Activated naive CD8-positive, alpha-beta T cell (primary cell): ENCODE measurements around the gene BHLHE23.
A peak's percentile ranks its signal among the peaks of the same experiment; 100 is the strongest.

Experiments used
- H3K27ac Mint-ChIP-seq: one replicate; pipeline ENCODE4 v1.8.0; 2021; ENCODE audit warnings: mixed read lengths
- H3K27me3 Mint-ChIP-seq: one replicate; pipeline ENCODE4 v1.8.0; 2021; ENCODE audit warnings: mixed read lengths
- H3K36me3 Mint-ChIP-seq: one replicate; pipeline ENCODE4 v1.8.0; 2021; ENCODE audit warnings: mixed read lengths
- H3K4me1 Mint-ChIP-seq: one replicate; pipeline ENCODE4 v1.8.0; 2021; ENCODE audit warnings: low read depth, mixed read lengths
- H3K4me3 Mint-ChIP-seq: one replicate; pipeline ENCODE4 v1.8.0; 2021; ENCODE audit warnings: mild to moderate bottlenecking, mixed read lengths
- H3K9me3 Mint-ChIP-seq: one replicate; pipeline ENCODE4 v1.8.0; 2021; ENCODE audit warnings: low read depth, mixed read lengths

The BHLHE23 gene

DNA sequence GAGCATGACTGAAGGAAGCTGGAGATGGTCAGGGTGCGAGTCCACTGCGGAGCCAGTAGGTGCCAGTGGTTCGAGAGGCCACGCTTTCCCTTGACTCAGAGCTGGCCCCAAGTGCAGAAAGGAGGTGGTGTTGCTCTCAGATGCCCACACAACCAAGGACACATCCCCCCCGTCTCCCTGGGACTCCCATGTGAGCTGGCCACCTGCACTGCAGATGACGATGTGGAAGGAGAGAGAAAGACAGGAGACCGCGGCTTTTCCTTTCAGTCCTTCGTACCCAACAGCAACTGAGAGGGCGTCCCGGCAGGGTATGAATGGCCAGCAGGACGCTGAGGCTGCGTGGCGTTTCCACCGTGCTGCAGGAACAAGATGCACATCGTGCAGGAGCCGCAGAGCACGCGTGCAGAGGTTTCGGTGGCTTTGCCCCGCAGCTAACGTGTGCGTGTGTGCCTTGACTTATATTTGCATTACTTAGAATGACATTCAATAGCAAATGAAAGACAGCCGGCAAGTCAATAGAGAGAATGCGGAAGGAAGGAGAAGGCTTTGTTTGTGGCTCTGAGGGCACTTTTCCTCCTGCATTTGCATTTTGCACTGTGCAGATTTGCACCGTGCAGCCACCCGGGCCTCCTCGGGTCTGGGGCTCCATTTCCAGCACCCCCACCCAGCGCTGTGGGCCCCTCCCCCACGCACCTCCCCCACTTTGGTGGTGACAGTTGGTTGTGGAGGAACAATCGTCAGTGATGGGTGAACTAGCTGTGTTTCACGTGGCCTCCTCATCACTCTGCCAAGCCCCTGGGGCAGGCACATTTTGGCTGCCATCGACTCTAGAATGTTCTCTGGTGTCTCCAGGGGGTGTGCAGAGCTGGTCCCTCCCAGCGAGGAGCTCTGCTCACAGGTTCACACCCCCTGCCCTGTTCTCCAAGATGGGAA lies 26.4 kb upstream of the BHLHE23 start:
- Mint-ChIP-seq H3K4me1 (peaks cover 16% of the 10 kb centered on the region), H3K9me3 (no peaks in the 10 kb centered on the region)

DNA sequence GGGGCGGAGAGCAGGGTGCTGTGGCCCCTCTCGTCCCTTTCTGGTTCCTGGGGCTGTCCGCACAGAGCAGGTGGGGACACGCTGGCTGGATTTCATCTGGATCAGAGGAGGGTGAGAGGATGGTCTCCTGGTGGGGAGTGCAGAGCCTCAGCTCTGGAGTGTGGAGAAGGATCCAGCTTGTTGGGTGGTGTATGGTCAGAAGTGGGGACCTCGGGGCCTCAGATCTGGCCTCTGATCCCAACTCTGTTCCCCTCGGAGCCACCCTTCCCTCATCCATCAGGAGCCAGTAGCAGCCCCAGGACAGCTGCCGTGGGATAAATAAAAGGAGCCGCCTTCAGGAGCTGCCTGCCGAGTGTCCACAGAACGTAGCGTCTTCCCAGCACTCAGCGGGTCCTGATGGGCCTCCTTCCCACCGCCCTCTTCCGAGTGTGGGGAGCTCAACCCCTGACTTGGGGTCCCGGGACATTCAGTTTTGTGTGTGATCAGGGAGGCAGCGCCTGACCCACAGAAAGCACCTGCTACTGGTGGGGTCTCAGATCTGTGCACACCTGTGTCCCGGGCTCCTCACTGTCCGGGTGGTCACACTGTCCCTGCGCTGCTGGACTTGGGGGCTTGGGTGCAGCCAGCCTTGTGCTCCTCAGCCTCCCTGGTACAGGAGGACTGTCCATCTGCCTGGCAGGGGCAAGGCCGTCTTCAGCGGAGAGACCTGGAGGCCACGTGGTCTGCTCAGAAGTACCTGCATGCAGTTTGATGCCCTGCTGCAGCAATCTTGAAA lies 25.4 kb upstream of the BHLHE23 start:
- Mint-ChIP-seq H3K4me3 (no peak overlapping the region), H3K27ac (no peak overlapping the region), H3K4me1 (peaks cover 19% of the 10 kb centered on the region), H3K27me3 (peaks cover 5% of the 10 kb centered on the region), H3K36me3 (no peaks in the 10 kb centered on the region), H3K9me3 (no peaks in the 10 kb centered on the region)

More for the DNA sequence above, 26.4 kb upstream of the BHLHE23 start:
- H3K27me3 Mint-ChIP-seq: peaks cover 5% of the 10 kb centered on the region
- no peak overlapping the region for H3K27ac Mint-ChIP-seq
- H3K36me3 Mint-ChIP-seq: no peaks in the 10 kb centered on the region
- peak overlapping the region; percentile 83 for H3K4me3 Mint-ChIP-seq

DNA sequence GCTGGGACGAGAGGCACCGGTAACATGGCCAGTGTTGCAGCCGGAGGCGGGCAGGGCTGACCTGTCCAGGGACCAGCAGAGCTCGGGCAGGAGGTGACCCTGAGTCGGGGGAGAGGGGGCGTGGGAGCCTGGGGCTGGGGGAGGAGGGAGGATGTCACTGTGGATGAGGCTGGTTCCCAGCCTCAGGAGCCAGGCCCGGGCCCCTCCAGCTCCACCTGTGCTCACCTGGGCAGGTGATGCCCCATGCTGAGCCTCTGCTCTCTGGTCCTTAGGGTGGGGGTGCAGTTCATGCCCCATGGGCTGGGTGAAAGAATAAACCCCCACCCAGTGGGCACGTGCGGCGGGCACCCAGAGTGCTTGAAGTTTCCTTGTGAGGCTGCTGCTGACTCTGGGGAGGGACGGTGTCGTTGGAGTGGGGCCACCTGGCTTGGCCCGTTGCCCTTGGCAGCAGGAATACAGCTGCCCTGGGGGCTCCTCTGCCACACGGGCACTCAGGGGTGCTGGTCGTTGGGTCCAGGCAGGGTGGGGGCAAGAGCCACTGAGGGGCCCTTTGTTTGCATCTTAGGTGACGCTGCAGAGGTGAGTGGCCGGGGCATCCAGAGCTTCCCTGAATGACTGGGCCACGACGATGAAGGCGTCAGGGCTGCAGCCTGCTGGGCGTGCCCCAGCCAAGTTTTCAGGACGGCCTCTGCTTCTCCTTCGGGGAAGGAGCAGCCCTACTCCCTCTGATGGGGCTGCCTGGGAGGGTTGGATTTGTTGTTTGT lies 24.7 kb upstream of the BHLHE23 start:
- H3K4me3 Mint-ChIP-seq: no peak overlapping the region
- H3K4me1 Mint-ChIP-seq: peaks cover 19% of the 10 kb centered on the region
- no peak overlapping the region for H3K27ac Mint-ChIP-seq
- H3K9me3 Mint-ChIP-seq: no peaks in the 10 kb centered on the region
- H3K27me3 Mint-ChIP-seq: peaks cover 3% of the 10 kb centered on the region
- H3K36me3 Mint-ChIP-seq: no peaks in the 10 kb centered on the region

DNA sequence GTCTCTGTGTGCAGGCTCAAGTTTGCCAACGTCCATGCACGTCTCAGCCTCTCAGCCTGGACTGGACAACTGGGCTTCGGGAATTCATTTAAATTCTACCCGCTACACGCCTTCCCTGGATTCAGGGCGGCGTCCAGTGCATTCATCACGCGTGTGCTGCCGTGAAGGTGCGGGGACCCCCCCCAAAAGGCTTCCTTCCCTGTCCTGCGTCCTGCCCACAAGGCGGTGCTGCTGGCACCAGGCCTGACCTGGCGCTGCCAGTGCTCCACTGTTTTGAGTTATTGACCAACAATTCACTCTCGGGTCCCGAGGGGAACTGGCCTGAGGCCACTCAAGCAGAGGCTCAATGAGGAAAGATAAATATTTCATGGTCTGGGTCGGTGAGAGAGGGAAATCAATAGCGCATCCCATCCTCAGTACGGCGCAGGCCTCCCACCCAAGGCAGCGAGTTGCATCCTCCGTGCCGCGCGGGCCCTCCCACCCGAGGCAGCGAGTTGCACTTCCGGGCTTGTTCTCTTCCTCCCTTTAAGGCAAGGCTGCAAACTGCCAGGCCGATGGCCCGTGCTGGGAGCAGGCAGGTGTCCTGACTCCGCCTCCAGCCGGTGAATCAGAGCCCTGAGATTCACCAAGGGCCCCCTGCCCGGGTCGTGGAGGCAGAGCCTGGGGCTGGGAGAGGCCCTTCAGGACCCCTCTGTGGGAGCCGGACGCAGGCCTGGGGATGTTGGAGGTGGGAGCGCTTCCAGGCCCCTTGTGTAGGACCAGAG lies 22.8 kb upstream of the BHLHE23 start:
- Mint-ChIP-seq H3K36me3 (no peaks in the 10 kb centered on the region), H3K27me3 (peaks cover 3% of the 10 kb centered on the region), H3K4me1 (peaks cover 22% of the 10 kb centered on the region), H3K27ac (no peak overlapping the region), H3K4me3 (no peak overlapping the region), H3K9me3 (no peaks in the 10 kb centered on the region)

DNA sequence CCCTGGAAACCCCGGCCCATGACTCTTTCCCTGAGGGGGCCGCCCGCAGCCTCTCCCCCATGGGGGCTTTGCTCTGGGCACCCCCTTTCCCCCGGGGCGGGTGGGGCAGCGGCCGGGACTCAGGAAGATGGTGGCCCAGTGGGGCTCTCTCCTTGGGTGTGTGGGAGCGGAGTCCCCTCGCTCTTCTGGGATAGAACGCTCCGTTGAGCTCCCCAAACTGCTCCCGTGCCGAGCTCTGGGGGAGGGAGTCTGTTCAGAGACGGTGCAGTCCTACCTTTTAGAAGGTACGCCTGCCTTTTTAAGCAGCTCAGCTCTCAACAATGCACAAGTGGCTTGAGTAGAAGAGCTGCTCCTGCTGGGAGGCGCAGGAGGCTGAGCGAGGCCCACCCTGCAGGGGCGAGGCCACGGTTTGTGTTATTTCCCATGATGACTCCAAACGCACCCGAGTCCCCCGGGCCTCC lies 21.7 kb upstream of the BHLHE23 start:
- Mint-ChIP-seq H3K4me1 (peaks cover 18% of the 10 kb centered on the region), H3K4me3 (no peak overlapping the region), H3K36me3 (no peaks in the 10 kb centered on the region), H3K27me3 (peaks cover 3% of the 10 kb centered on the region), H3K9me3 (no peaks in the 10 kb centered on the region), H3K27ac (no peak overlapping the region)

DNA sequence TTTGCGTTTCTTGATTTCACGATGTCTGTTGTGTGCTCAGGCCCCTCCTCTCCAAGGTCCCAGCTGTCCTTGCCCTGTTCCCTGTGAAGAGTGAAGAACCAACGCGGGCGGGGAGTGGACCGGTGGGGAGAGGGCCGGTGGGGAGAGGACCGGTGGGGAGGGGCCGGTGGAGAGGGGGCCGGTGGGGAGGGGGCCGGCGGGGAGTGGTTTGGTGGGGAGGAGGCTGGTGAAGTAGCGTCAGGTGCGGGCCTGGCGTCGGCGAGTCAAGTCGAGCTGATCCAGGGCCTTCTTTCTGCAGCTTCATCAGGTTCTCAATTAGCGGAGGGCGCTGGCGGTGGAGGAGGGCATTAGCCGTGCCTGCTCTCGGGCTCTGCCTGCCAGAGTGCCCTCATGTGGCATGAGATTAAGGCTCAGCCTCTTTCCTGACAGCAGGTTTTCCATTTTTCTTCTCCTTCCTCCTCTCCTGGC lies 21.2 kb upstream of the BHLHE23 start:
- no peak overlapping the region for H3K4me3 Mint-ChIP-seq
- no peaks in the 10 kb centered on the region for H3K36me3 Mint-ChIP-seq
- H3K4me1 Mint-ChIP-seq: peaks cover 14% of the 10 kb centered on the region
- H3K27me3 Mint-ChIP-seq: peaks cover 3% of the 10 kb centered on the region
- H3K27ac Mint-ChIP-seq: no peak overlapping the region
- no peaks in the 10 kb centered on the region for H3K9me3 Mint-ChIP-seq

DNA sequence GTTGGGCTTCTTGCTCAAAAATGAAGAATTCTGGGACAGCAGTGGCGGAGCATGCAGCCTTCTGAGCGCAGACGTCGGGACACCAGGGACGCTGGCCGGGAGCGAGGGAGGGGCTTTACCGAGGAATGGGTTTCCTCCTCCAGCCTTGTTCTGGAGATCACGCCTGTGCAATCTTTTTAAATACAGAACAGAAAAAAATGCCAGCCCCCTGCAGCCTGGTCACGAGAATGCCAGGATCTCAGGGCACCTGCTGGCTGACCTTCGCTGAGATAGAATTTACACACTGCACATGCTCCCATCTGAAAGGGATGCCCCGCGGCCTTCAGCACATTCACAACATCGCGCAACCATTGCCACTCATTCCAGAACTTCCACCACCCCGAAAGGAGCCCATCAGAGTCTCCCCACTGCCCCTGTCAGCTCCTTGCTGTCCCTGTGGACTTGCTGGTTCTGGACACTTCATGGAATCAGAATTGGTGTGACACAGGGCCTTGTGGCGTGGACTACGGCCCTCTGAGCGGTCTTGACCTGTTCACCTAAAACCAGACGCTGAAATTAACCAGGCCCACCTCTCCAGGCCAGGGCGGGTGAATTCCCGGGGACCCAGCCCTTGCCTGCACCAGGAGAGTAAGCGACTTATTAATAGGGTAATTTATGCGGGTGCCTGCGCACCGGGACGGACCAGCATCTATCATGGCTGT lies 20.6 kb upstream of the BHLHE23 start:
- Mint-ChIP-seq H3K4me3 (no peak overlapping the region), H3K27me3 (peaks cover 3% of the 10 kb centered on the region), H3K9me3 (no peaks in the 10 kb centered on the region), H3K27ac (no peak overlapping the region), H3K36me3 (no peaks in the 10 kb centered on the region), H3K4me1 (peaks cover 10% of the 10 kb centered on the region)

DNA sequence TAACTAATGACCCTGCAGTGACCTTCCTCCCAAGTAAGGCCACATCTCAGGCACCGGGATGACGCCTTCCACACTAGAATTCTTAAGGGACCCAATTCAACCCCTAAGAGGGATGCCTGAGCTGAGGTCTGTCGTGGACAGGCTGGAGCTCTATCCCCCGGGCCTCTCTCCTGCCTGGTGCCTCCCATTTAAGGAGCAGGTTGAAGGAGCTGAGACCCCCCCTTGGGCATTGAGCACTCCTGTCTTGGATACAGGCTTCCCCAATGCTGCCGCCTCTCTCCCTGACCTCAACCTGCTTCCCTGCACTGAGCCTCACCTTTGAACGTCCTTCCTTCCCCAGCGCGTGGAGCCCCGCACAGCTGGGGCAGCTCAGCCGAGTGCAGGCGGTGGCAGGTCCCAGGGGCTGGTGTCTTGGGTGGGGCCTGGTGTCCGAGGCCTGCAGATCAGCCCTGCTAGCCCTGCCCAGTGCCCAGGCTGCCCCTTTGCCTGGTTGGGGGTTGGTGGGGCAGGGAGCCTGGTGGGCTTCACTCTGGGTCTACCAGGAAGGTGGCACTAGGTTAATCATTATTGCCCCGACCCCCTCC lies 19.9 kb upstream of the BHLHE23 start:
- no peak overlapping the region for H3K27ac Mint-ChIP-seq
- no peak overlapping the region for H3K4me3 Mint-ChIP-seq
- no peaks in the 10 kb centered on the region for H3K36me3 Mint-ChIP-seq
- peaks cover 3% of the 10 kb centered on the region for H3K27me3 Mint-ChIP-seq
- peaks cover 10% of the 10 kb centered on the region for H3K4me1 Mint-ChIP-seq
- H3K9me3 Mint-ChIP-seq: no peaks in the 10 kb centered on the region

DNA sequence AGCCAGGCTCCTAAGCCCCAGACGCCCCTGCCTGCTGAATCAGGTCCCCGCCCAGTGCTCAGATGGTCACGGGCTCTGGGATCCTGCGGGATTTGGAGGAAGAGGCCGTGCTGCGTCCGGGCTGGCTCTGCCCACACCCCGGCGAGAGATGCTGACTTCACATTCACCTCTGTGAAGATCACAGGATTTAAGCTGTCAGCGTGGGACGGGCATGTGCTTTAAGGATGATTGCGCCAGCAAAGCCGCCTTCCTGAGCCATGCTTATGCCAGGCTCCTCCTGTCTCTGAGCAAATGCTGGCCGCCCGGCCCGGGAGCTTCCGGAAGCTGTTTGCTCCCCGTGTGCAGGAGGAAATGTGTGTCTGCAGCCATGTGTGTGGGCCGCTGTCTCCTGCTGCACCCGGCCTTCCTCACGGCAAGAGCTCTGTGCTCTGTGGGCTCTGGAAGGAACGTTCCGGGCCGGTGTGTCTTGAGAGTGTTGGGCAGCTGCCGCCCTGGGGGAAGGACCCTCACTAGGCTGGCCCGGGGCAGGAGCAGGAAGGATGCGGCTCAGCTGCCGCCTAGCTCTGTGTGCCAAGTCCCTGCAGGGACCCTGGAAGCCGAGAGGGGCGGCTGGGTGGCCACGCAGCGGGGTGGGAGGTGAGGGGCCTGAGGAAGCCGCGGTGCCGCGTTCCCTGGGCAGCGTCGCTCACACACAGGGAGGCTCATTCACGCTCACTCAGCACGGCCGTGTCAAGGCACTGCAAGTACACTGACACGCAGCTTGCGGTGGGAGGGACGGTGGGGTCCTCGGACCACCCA lies 19.0 kb upstream of the BHLHE23 start:
- Mint-ChIP-seq H3K4me1 (peaks cover 10% of the 10 kb centered on the region), H3K36me3 (no peaks in the 10 kb centered on the region), H3K27me3 (peaks cover 3% of the 10 kb centered on the region), H3K9me3 (no peaks in the 10 kb centered on the region), H3K27ac (peak overlapping the region; percentile 22), H3K4me3 (peak overlapping the region; percentile 47)

DNA sequence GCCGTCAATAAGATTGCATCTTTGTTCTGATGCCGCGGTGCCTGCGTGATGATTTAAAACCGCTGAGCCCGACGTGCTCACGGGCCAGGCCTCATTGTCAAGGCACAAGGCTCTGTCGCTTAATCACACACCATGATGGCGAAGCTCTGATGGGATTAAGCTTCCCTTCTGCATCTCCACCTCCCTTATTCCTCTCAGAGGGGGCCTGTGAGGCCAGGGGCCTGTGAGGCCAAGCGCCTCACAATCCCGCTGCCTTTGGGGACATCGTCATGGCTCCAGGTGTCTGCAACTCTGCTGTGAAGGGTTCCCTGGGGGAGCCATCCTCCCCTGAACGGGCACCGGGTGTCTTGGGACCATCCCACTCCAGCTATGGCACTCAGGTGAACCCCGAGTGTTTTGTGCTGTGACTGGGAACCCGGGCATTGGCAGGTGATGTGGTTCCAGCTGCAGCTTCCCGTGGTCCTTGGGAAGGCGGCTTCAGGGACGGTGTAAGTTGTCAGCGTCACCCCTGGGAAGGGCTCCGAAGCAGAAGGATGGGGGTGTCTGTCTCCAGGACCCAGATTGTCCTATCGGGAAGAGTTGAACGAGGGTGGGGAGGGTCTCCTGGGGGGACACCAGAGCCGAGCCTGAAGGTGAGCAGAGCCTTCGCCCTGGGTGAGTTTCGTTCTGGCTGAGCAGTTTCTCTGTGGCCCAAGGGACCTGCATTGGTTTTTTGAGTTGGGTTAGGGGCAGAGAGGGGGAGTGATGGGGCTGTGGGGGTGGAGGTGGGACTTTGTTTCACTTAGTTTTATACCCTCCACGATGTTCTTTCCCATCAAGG lies 18.0 kb upstream of the BHLHE23 start:
- peaks cover 3% of the 10 kb centered on the region for H3K27me3 Mint-ChIP-seq
- H3K36me3 Mint-ChIP-seq: no peaks in the 10 kb centered on the region
- H3K4me3 Mint-ChIP-seq: peak overlapping the region; percentile 40
- peaks cover 10% of the 10 kb centered on the region for H3K4me1 Mint-ChIP-seq
- no peak overlapping the region for H3K27ac Mint-ChIP-seq
- no peaks in the 10 kb centered on the region for H3K9me3 Mint-ChIP-seq

DNA sequence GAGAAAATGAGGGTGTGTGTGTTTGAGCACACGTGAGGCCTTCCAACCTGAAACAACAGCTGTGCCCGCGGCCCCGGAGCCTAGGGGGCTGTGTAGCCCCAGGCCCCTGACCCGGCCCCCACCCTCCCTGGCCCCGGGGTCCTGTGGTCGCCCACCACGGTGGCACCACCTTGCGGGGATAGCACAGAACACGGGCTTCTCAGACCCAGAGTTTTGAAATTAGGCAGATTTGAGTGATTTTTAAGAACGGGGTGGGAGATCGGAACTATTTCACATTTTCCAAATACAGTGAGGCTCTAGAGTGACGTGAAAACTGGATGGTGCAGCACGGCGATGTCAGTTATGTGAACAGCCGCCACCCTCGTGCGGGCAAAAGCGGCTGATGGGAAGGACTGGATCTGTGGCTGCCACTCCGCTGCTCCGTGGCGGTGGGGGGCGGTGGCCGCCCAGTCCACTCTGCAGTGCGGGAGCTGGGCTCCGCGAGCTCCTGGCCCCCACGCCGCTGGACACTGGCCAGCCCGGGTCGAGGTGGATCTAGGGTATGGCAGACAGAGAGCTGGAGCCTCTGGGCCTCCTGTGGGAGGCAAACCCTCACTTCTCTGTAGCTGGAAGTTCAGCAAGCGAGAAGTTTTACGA lies 17.3 kb upstream of the BHLHE23 start:
- Mint-ChIP-seq H3K36me3 (no peaks in the 10 kb centered on the region), H3K27me3 (peaks cover 3% of the 10 kb centered on the region), H3K27ac (no peak overlapping the region), H3K4me3 (no peak overlapping the region), H3K9me3 (no peaks in the 10 kb centered on the region), H3K4me1 (peaks cover 7% of the 10 kb centered on the region)
